ENCODE results near the gene CDH6.

CDH6 gene

GRCh38 chr5:31250201-31250600, 56.7 kb downstream of the CDH6 start:
- no peak for DNase-seq

GRCh38 chr5:31251032-31251431, 57.5 kb downstream of the CDH6 start:
- no peak for DNase-seq

DNA sequence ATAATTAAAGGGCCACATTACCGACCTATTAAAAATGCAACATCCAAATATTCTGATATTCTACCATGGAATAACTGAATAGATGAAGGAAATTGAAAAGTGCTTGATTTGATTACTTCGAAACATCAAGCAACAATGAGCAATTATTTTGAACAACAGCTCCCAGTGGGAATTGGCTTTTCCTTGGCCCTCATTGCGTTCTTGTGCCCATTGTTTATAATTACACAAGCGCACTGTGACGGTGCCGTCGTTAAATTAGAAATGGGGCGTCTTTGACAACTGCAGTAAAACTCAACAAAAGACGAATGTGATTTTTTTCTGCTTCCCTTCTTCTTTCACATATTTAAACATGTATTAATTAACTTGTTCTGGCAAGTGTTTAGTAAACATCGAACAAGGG, 61.6 kb downstream of the CDH6 start:
- DNase-seq = no peak

DNA sequence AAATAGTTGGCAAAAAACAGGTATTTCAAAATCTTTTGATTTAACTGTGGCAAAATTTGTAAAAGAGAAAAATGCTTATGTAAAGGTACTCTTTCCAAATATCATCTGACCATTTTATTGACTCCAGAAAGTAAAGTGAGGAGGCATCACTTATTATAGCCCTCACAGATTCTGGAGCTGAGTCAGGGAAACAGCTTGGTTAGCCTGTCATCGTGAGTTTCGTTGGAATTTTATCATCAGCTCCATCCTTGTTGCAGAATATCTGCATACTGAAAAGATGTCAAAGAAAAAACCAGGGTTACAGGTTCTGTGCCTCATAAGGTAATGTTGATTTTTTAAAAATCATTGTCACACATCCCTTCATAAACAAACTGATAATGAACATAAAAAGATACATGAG, 74.8 kb downstream of the CDH6 start:
- DNase-seq = no peak

- no peak for DNase-seq
These were observed 75.2 kb downstream of the CDH6 start for GRCh38 chr5:31268686-31269085.

DNA sequence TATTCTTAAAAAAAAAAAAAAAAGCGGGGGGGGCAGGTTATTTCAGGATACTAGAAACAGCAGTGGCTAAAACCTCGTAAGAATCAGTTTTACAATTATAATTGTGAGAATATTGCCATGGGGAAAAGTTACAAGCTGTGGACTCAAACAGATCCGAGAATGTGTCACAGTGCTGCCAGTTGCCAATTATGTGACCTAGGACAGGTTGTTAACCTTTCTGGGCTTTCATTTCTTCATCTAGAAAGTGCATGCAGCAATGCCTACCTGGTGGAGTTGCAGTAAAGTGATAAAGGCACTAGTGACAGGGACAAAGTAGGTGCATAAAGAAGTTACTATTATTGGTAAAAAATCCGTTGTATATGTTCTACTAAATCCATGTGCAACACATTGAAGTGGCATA, 75.8 kb downstream of the CDH6 start:
- no peak for DNase-seq

DNA sequence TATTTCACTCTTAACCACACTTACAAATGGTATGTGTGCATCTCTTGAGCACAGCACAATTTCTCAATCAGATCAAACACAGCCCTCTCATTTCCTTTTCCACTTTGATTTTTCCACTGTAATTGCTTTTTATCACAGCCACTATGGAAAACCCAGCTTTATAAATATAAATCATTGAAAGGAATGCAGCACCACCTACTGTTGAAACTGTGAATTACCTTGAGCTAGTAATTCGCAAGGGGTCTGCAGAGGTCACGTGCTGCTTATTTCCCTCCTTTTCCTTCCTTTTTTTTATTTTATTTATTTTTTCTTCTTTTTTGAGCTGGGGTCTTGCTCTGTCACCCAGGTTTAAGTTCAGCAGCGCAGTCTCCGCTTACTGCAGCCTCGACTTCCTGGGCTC, 76.9 kb downstream of the CDH6 start:
- peak in 1 of 58 donors; percentile 3 for DNase-seq

DNA sequence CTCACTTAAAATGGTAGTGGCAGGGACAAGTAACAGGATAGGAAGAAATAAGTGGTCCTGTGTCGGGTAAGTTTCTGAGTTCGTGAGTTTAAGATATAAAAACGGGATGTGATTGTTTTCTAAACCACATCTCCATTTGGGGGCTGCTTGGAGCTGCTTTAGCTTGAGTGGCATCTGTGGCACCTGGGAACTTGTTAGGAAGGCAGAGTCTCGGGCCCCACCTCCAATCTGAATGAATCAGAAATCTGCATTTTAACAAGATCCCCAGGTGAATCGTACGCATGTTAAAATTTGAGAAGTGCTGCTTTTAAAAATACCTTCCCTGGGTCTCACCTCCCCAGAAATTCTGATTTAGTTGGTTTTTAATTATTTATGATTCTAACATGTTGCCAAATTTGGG, 78.1 kb downstream of the CDH6 start:
- DNase-seq = no peak

DNA sequence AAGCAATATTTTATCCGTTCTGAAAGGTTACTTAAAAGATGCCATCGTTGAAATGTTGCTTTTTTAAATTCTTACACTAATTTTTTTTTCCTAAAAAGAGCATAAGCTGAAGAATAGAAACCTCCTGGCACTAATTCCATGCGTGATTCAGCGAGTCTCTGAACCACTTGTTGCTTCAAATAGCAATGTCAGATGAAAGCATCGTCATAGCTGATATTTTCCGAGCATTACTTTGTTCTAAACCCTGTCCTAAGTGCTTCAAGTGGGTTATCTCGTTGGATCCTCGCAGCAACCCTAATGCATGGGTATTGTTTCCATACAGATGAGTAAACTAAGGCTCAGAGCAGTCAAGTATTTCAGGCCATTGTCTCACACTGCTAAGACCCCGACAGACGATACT, 79.7 kb downstream of the CDH6 start:
- DNase-seq = no peak

GRCh38 chr5:31273631-31274378, 80.3 kb downstream of the CDH6 start:
- no peak for DNase-seq

DNA sequence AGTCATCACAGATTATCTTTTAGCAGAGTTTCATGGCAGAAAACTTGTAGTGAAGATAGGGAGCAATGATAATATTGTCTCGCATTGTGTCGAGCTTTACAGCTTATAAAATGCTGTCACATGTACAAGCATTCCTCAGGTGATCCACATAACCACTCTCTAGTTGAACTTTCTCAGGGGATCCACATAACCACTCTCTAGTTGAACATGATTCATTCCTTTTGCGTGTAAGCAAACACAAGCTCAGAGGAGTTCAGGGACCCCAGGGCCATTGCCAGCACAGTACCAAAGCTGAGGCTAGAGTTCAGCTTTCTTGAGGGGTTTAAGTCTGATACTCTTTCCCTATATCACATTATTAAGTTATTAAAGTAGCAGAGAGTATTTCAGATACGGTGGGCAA, 86.7 kb downstream of the CDH6 start:
- no peak for DNase-seq

GRCh38 chr5:31283326-31283725, 89.8 kb downstream of the CDH6 start:
- DNase-seq = no peak

DNA sequence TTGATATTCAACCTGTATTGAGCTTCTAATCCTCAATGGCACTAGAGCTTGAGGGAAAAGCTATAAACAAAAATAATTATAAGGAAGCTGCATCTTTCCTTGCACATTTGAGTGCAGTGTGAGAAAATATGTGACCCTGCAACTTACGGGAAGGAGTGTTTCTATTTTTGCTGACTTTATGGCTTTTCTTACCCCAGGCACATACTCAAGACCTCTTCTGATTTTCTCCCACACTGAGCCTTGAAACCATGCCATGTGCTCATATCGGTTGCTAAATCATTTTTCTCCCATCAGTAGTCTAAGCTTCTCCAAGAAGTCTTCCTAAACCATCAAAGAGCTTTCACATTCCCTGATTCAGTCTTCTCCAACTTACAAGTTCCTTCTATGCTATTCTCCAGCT, 91.5 kb downstream of the CDH6 start:
- DNase-seq = no peak

DNA sequence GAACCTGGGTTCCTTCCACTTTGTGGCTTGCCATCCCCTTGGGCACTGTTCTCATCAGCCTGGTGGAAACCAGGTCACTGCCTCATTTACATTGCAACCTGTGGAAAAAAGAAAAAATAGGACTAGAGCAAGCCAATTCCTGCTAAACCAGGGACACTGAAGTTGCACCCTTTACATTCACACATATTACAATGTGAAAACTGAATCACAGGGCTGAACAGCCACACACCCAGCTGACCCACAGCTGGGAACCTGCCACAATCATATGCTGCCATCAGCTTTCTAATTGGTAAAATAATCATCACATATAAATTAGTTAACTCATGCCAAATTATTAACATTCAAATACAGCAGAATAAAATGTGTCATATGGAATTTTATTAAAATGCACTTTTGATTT, 94.5 kb downstream of the CDH6 start:
- DNase-seq = no peak

GRCh38 chr5:31289429-31289828, 95.9 kb downstream of the CDH6 start:
- DNase-seq = no peak

GRCh38 chr5:31291323-31291854, 97.9 kb downstream of the CDH6 start:
- peak in 2 of 58 donors; percentile 1 to 15 for DNase-seq

DNA sequence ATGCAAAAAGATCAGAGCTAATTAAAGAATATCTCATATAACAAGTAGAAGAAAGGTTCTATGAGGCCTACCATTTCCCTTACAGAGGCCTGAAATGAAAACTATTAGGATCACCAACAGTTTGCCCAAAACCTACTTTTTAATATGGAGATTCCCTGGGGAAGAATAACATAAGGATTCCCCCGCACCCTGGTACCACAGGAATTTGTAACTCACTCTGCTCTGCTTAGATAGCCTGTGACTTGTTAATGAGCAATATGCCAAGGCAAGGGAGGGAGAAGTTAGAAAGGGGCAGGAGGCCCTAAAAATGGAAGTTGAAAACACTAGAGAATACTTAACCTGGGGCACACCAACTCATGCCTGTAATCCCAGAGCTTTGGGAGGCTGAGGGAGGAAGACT, 107.0 kb downstream of the CDH6 start:
- DNase-seq = no peak

DNA sequence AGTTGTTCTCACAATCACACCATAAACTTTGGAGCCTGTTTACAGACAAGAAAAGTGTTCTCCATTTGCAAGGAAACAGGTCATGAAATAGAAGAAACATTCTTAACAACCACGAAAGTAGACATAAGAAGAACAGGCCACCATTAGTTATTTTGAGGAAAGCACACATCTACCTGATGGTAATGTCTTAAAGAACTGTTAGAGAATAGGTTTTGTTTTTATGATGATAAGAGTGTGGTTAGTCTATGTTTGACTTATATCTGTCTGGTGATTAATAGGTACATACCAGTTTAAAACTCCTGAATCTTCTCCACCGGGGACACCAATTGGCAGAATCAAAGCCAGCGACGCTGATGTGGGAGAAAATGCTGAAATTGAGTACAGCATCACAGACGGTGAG, 108.3 kb downstream of the CDH6 start:
- DNase-seq = no peak

- DNase-seq = no peak
These were observed 110.2 kb downstream of the CDH6 start for GRCh38 chr5:31303688-31304087.

- no peak for DNase-seq
These were observed 124.2 kb downstream of the CDH6 start for GRCh38 chr5:31317665-31318064.

GRCh38 chr5:31319335-31319734, 125.8 kb downstream of the CDH6 start:
- DNase-seq = no peak

- DNase-seq = no peak
These were observed 129.5 kb downstream of the CDH6 start for GRCh38 chr5:31322946-31323345.

- DNase-seq = no peak
These were observed 131.4 kb downstream of the CDH6 start for GRCh38 chr5:31324842-31325241.

All from anterior cingulate cortex (tissue), 58 donors.